Peyer's patch (tissue), 4 donors: ENCODE results near the gene TBCD. TPM values are rescaled to one million over a fixed set of nuclear protein-coding genes. Genes with fewer than 3 reads are reported as not detected.
A peak's percentile ranks its signal among the peaks of the same experiment; 100 is the strongest.

Experiments
- DNase-seq, 3 donors: peaks; one replicate each; pipeline ENCODE4 v3.0.0-alpha.2; 2017 to 2019
- H3K27ac ChIP-seq, 4 donors: fragments of 200-600 bp; sonication (generic); one replicate each; pipeline ENCODE4 v1.5.1; 2016 to 2019
- H3K27me3 ChIP-seq, 2 donors: fragments of 200-600 bp; sonication (generic); one replicate each; pipeline ENCODE4 v1.5.1; 2019
- H3K36me3 ChIP-seq, 3 donors: fragments of 200-600 bp; sonication (generic); one replicate each; pipeline ENCODE4 v1.5.1; 2016 to 2019
- H3K4me1 ChIP-seq, 4 donors: fragments of 200-600 bp; sonication (generic); one replicate each; pipeline ENCODE4 v1.5.1; 2016 to 2019
- H3K4me3 ChIP-seq, 4 donors: fragments of 200-600 bp; sonication (generic); 1 replicate in 3 of 4; 2 replicates in 1 of 4; pipeline ENCODE4 v1.5.1; 2016 to 2019; ENCODE audit warnings: mild to moderate bottlenecking in 1 of 4
- H3K9me3 ChIP-seq, 4 donors: fragments of 200-600 bp; sonication (generic); one replicate each; pipeline ENCODE4 v1.5.1; 2016 to 2019; ENCODE audit warnings: mild to moderate bottlenecking in 1 of 4
- CTCF ChIP-seq, 6 experiments: fragments of 450-650 bp in 4 of 6; fragments of 200-600 bp in 2 of 6; sonication (generic) in 1 of 6; IDR thresholded peaks; one replicate each; pipeline ENCODE4 v1.5.1; 2017 to 2019; ENCODE audit warnings: antibody characterized with exemption in 6 of 6, mild to moderate bottlenecking in 3 of 6, moderate library complexity in 1 of 6
- POLR2A ChIP-seq, 2 donors: fragments of 450-650 bp; IDR thresholded peaks; one replicate each; pipeline ENCODE4 v1.5.1; 2017; ENCODE audit warnings: antibody characterized with exemption in 2 of 2, mild to moderate bottlenecking in 2 of 2, moderate library complexity in 2 of 2
- total RNA-seq, 4 donors: library from RNA; depleted of rRNA; stranded (reverse); fragments of >200 nt; gene quantifications; one replicate each; pipeline ENCODE4 v1.1.0, GENCODE V29; 2016

TBCD gene
- total RNA-seq, 4 donors from 2014 or later = 58.7 to 130 (median 74.8) TPM

GRCh38 chr17:82865274-82865673, 113.4 kb downstream of the TBCD start:
- Histone ChIP-seq H3K4me3 (no peak overlapping the region), H3K4me1 (peaks cover 0 to 31% (median 20%) of the 10 kb centered on the region in 4 donors), H3K27ac (peak overlapping the region in 2 of 4 donors; percentile 1 to 83), H3K9me3 (no peaks in the 10 kb centered on the region), H3K27me3 (no peaks in the 10 kb centered on the region), H3K36me3 (peaks cover 0 to under 1% (median 0%) of the 10 kb centered on the region in 3 donors)
- TF ChIP-seq POLR2A (IDR thresholded peaks at IDR 0.05) = no peak
- no peak for TF ChIP-seq CTCF (IDR thresholded peaks at IDR 0.05)
- DNase-seq = no peak

- peaks cover 0 to 7% (median 0%) of the 10 kb centered on the region in 3 donors for H3K36me3 ChIP-seq
- no peak for DNase-seq
- H3K27me3 ChIP-seq = no peaks in the 10 kb centered on the region
- no peaks in the 10 kb centered on the region for H3K9me3 ChIP-seq
- no peak for TF ChIP-seq POLR2A (IDR thresholded peaks at IDR 0.05)
- no peak overlapping the region for H3K4me3 ChIP-seq
- H3K4me1 ChIP-seq = peaks cover 0 to 36% (median 18%) of the 10 kb centered on the region in 4 donors
- H3K27ac ChIP-seq = peak overlapping the region in 3 of 4 donors; percentile 27 to 83 (median 28)
Observed at GRCh38 chr17:82865774-82866395, 114.0 kb downstream of the TBCD start.

GRCh38 chr17:82866590-82867191, 114.8 kb downstream of the TBCD start:
- no peaks in the 10 kb centered on the region for H3K27me3 ChIP-seq
- peak overlapping the region in 3 of 4 donors; percentile 8 to 28 (median 27) for H3K27ac ChIP-seq
- H3K4me3 ChIP-seq = no peak overlapping the region
- H3K36me3 ChIP-seq = peaks cover 0 to 13% (median 0%) of the 10 kb centered on the region in 3 donors
- no peak for DNase-seq
- TF ChIP-seq POLR2A (IDR thresholded peaks at IDR 0.05) = no peak
- TF ChIP-seq CTCF (IDR thresholded peaks at IDR 0.05) = no peak
- H3K9me3 ChIP-seq = no peaks in the 10 kb centered on the region
- peaks cover 0 to 39% (median 19%) of the 10 kb centered on the region in 4 donors for H3K4me1 ChIP-seq

GRCh38 chr17:82867763-82868325, 116.0 kb downstream of the TBCD start:
- no peak for TF ChIP-seq CTCF (IDR thresholded peaks at IDR 0.05)
- TF ChIP-seq POLR2A (IDR thresholded peaks at IDR 0.05) = no peak
- H3K27ac ChIP-seq = no peak overlapping the region
- peaks cover 0 to 19% (median 0%) of the 10 kb centered on the region in 3 donors for H3K36me3 ChIP-seq
- H3K4me3 ChIP-seq = no peak overlapping the region
- peaks cover 0 to 50% (median 24%) of the 10 kb centered on the region in 4 donors for H3K4me1 ChIP-seq
- no peaks in the 10 kb centered on the region for H3K9me3 ChIP-seq
- no peak for DNase-seq
- no peaks in the 10 kb centered on the region for H3K27me3 ChIP-seq

GRCh38 chr17:82868715-82869131, 116.9 kb downstream of the TBCD start:
- Histone ChIP-seq H3K36me3 (peaks cover 0 to 19% (median 0%) of the 10 kb centered on the region in 3 donors), H3K27me3 (no peaks in the 10 kb centered on the region)
- TF ChIP-seq CTCF (IDR thresholded peaks at IDR 0.05) = no peak
- no peak for TF ChIP-seq POLR2A (IDR thresholded peaks at IDR 0.05)

GRCh38 chr17:82869536-82869935, 117.7 kb downstream of the TBCD start:
- no peak for DNase-seq
- Histone ChIP-seq H3K4me3 (no peak overlapping the region), H3K4me1 (peaks cover 0 to 42% (median 15%) of the 10 kb centered on the region in 4 donors), H3K27ac (no peak overlapping the region), H3K27me3 (no peaks in the 10 kb centered on the region), H3K36me3 (peaks cover 0 to 19% (median 0%) of the 10 kb centered on the region in 3 donors), H3K9me3 (no peaks in the 10 kb centered on the region)
- TF ChIP-seq POLR2A (IDR thresholded peaks at IDR 0.05) (no peak), CTCF (IDR thresholded peaks at IDR 0.05) (no peak)

More at GRCh38 chr17:82868715-82869131, 116.9 kb downstream of the TBCD start:
- Histone ChIP-seq H3K9me3 (no peaks in the 10 kb centered on the region), H3K27ac (no peak overlapping the region), H3K4me3 (no peak overlapping the region), H3K4me1 (peaks cover 0 to 49% (median 19%) of the 10 kb centered on the region in 4 donors)
- no peak for DNase-seq
